Head of caudate nucleus (tissue), 42 donors: ENCODE measurements around the gene PFDN4.

Source experiments
- DNase-seq, 42 donors: peaks; one replicate each; pipeline versions ENCODE4 v3.0.0 to v3.0.0-alpha.2; 2020 to 2021; ENCODE audit warnings: mixed read lengths in 7 of 42
- intact Hi-C: fragments of 100-400 bp; cut with DNase I; formaldehyde crosslinking; loops from one replicate; pipeline ENCODE4 v1.15.0; 2022

The PFDN4 gene

DNA sequence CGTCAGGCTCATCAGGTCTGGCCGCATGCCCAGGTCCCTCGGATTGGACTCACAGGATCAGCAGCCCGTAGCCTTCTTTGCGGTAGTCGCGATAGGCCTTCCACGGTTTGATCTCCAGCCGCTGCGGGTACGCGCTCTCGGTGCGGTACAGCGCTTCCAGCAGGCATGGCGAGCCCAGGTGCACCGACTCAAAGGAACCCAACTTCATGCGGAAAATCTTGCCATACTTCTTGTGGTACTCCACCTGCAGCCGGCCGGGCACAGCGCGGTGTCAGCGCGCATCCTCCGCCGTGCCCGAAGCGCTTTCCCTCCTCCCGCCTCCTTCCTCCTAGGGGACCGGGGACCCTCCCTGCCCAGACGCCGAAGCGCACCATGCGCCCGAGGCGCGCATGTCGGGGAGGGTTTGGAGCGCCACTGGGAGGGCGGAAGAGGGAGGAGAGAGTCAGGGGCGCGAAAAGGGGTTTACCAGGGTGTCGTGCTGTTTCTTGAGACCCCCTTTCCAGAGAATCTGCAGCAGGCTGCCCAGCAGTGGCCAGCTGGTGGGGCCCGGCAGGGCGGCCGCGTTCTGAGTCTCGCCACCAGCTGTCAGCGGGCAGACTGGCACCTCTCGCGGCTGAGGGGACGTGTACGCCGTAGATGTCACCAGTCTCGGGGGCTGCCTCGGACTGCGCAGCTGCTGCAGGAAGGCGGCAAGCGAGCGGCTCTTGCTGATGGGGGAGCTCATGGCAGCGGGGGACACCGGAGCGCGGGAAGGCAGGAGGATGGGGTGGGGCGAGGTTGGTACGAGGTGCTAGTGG is 34.8 kb upstream of the PFDN4 start:
- intact Hi-C loops: no loop called here
- peak in 3 of 42 donors; percentile 8 to 36 (median 27) for DNase-seq

DNA sequence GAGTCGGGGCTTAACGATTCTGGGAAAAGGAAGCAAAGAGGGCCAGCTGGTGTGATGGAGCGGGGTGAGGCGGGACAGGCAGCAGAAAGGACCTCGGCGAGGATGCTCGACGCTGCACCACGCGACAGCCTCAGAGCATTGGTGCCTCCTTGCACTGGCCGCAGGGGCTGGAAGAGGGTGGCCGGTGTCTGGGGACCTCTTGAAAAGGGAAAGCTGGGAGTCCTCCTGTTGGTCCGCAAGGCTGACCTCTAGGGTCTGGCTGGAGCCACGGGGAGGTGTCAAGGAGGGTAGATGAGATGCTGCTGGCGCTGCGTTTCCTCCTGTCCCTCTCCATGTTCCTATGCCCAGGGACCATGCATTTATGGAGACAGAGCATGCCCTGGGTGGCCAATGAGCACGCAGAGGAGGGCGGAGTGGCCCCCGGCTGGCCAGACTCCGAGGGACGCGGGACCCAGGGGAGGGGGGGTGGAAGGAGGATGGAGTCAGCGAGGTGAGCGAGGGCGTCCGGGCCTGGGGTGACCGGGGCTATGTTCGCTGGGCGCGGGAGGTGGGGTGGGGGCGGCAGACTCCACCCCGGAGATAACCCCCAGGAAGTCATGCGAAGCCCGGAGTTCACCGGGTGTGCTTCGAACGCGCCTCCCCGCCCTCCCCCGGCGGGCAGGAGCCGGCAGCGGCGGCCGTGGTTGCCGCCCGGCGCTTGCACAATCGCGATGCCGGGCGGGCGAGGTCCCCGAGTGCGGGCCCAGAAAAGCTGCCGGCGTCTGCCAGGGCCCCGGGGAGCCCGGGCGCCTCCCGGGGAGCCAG is 34.0 kb upstream of the PFDN4 start, which contains the start of gene CYP24A1:
Gene CYP24A1, minus strand, starts transcription at position 334 of the 804 bp plus-strand sequence. CDS start 407 bp downstream, outside the sequence.
- DNase-seq: no peak
- intact Hi-C loops: no loop called here

DNA sequence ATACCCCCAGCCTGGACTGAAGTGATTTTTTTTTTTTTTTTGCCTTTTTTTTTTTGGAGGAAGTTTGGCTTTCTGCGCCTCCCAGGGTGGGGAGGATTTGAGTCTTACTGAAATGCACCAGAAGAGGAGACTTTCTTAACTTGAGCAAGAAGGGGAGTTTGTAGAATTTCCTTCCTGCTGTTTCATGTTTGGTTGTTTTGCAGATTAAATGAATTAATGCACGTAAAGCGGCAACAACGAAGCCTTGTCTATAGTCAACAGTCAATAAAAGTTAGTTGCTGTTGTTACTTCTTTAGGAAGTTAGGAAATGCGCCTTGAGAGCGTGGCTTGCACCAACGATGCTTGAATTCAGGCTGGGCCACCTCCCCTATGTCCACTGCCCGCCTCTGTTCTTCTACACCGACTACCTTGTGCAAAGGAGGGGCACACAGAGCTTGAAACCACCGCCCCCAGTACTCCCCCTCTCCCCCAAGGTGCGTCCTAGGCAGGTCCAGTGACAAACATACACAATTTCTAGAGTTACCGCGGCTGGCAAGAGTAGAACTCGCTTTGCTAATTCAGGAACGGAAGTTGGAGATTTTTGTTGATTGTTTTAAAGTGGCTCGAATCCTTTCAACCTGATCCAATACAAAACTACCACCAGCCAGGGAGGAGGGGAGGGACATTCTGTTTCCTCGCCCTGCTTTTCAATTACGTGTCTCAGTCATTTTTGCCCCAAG is 33.3 kb upstream of the PFDN4 start:
- DNase-seq: no peak
- intact Hi-C loops: no loop called here

DNA sequence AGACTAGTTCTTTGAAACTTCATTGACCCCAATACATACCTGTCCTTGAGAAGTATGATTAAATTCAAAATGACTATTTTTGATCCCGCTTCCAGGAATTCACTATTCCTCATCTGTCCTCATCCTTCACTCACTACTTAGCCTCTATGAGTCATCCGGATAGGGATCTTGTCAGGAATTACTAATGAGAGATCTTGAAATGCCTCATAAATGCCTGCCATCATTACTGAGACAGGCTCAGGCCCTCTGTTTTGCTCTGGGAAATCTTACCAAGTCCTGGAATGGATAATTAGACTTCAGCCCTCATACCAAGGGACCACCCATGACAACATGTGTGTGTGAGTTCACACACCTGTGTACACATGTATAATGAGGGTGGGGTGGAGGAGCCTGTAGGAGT is 31.3 kb upstream of the PFDN4 start:
- intact Hi-C loops: no loop called here
- no peak for DNase-seq

DNA sequence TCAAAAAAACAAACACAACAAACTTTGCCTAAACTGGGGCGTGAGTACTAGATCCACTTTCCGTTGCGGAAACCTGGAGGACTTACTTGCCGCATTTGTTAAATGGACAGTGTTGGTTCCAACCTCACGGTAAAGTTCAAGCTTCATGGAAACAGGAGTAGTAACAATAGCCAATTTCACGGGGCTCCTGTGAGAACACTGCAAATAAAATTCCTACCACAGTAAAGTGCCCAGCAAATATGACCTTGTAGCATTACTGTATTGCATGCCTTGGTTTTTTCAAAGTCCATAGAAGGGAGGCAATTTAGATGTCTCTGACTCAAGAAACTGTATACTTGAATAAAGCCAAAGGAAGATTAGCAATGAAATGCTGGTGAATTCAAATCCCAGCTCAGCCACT is 30.5 kb upstream of the PFDN4 start:
- DNase-seq: no peak
- intact Hi-C loops: no loop called here

DNA sequence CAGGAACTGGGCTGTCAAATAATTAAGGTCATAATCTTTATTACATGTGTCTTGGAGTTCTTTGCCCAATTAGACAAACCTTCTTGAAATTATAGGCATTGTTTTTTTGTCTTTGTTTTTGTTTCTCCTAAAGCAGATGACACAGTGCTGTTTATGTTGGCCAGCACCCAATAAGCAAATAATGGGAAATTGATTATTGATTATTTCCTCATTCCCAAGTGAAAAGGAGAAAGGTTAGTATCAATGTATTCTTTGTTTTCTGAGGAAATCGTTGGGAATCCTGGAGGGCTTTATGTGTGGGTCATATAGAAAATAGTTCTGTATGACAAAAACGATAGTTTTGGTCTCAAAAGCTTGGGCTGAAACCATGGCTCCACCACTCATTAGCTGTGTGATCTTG is 29.6 kb upstream of the PFDN4 start:
- intact Hi-C loops: no loop called here
- DNase-seq: no peak

- intact Hi-C loops: no loop called here
- DNase-seq: no peak
Observed at GRCh38 chr20:54179946-54180345, 27.9 kb upstream of the PFDN4 start.

- no peak for DNase-seq
- intact Hi-C loops: no loop called here
Observed at GRCh38 chr20:54180931-54181330, 27.0 kb upstream of the PFDN4 start.

- DNase-seq: no peak
Observed at GRCh38 chr20:54184071-54184470, 23.8 kb upstream of the PFDN4 start.

DNA sequence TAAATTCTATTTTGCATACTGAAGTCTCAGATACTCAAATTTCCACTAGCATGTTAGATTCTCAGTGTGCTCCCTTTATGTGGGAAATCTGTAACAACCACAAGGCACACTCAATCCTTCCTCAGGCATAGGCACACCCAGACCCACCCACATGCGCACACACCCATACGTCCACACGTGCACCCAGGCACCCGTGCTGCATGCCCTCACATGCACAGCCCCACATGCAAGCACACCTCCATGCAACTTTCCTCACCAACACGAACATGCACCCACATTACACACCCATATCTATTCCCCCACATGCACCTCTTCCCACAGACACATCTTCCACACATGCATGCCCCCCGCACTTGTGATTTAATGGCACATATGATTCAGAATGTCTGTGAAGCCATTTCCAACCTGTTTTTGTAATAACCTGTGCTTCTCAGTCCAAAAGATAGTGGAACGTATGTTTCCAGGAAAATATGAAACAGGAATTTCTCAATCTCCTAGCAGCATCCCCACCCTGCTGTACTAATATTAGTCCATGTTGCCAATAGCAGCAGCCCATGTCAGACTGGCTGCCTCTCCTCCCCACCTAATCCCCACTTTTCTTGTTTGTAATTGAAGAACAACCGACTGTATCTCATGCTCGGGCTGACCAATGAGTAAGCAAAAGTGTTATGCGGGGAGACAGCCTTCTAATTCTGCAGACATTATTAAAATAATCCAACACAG is 22.8 kb upstream of the PFDN4 start:
- intact Hi-C loops: no loop called here
- DNase-seq: peak in 5 of 42 donors; percentile 15 to 46 (median 39)

More at GRCh38 chr20:54184071-54184470, 23.8 kb upstream of the PFDN4 start:
- intact Hi-C loops: no loop called here

DNA sequence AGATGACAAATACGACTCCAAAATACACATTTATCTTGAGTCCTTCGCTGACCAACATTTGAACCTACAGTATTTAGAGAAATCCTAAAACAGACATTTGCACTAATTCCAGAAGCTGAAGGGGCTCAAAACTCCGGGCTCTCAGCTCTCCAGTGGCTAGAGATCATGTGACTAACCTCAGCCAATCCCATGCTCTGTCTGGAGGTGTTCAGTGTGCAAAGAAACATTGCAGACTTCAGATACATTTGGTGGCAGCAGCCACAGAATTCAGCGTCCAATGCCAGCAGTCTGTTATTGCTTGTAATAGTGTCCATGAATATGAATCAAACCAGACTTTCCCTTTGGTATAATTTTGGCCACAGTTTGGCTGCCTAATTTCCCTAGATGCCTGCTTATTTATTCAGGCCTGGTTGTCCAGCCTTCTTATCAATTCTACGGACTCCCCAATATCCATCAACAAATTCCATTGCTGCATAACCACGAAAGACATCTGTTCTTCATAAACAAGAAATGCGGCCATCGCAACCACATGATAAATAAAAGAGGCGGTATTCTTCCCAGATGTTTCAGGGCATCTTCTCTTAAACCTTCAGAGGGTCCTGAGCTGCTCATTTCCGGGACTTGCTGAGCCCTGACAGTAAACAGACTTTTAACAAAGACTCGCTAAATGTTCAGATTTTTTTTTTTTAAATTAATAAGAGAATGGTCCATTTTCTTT is 19.6 kb upstream of the PFDN4 start:
- intact Hi-C loops: no loop called here
- no peak for DNase-seq

DNA sequence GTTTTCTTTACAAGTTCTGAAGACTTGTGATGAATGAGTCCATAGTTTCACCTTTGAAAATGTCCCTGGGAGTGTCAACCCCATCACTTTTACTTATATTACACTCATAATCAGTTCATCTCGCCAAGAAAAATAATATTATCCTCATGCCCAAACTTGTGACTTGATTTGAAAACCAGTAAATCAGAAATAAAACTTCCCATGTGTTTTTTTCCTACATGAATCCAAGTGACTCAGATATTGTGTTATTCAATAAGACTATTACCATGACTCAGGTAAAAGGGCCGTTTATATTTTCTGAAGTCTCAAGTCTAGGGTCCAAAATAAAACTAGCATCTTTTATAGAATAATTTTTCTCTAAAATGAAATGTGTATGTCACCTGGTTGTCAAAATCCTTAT is 18.3 kb upstream of the PFDN4 start:
- intact Hi-C loops: loop anchor here (10.0 kb wide), 1 partner anchor 245 kb away; no protein-coding TSS in a partner anchor
- DNase-seq: no peak

DNA sequence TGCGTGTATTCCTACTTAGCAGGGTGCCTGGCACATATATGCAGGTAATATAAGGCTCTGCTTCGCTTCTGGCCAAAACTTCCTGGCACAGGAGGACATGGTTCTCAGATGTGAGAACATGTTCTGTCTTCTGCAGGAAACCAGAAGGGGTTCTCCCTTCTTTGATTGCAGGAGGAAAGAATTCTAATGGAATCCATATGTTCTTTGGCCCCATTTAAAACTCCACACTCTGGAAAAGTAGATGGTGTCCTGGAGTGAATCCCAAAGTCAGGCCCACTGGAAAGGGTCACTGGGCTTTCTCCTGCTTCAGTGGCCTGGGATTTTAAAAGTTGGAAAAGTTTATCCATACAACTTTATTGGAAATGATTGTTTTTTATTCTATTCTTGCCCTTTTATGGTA is 17.7 kb upstream of the PFDN4 start:
- DNase-seq: no peak

DNA sequence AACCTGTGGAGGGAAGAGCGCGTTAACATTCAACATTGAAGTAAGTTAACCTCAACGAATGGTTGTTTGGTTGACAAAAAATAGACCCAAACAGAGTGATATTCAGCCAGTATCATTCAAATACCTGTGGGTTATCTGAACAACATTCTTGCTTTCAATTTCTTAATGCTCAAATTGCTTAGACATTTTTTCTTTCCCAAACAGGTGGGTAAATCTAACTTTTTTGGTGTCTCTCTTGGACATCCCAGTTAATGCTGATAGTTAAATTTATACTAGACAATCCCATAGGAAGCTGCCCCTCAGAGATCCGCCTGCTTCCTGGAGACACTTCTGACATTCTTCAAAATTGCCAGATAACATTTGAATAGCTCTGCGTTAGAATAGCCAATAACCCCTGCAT is 14.1 kb upstream of the PFDN4 start:
- no peak for DNase-seq
- intact Hi-C loops: loop anchor here (10.0 kb wide), 1 partner anchor 249 kb away; no protein-coding TSS in a partner anchor

More for the DNA sequence above, 17.7 kb upstream of the PFDN4 start:
- intact Hi-C loops: loop anchor here (10.0 kb wide), 1 partner anchor 245 kb away; no protein-coding TSS in a partner anchor

DNA sequence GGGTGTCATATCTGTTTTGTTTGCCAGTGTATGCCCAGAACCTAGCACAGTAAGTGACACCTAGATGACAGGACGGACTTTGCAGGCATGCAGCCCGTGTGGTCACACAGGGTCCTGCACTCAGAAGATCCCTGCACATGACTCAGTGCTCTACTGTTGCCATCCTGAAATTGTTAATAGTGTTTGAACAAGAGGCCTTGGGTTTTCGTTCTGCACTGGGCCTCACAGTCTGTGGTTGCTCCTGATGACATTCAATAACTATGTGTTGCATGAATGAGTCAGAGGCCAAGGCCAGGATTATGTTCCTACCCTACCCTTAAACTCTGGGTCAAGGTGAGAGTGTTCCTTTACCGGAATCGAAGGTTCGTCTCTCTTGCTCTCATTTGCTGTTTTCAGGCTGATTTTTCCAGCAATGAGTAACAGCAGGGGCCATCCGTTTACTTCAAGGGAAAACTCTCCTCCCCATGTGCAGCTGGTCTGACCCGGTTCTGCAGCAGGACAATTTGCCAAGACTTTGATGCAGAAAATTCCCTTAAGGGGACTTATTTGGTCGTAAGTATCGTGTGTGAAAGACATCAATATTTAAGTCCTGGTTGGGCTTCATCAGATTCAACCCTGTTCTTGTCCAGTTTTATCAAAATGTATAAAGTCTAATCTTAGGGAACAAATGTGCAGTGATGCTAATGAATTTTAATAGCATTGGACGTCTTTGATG is 13.0 kb upstream of the PFDN4 start:
- no peak for DNase-seq
- intact Hi-C loops: loop anchor here (5.0 to 10.0 kb wide), 2 partner anchors 250 to 618 kb away; no protein-coding TSS in a partner anchor

DNA sequence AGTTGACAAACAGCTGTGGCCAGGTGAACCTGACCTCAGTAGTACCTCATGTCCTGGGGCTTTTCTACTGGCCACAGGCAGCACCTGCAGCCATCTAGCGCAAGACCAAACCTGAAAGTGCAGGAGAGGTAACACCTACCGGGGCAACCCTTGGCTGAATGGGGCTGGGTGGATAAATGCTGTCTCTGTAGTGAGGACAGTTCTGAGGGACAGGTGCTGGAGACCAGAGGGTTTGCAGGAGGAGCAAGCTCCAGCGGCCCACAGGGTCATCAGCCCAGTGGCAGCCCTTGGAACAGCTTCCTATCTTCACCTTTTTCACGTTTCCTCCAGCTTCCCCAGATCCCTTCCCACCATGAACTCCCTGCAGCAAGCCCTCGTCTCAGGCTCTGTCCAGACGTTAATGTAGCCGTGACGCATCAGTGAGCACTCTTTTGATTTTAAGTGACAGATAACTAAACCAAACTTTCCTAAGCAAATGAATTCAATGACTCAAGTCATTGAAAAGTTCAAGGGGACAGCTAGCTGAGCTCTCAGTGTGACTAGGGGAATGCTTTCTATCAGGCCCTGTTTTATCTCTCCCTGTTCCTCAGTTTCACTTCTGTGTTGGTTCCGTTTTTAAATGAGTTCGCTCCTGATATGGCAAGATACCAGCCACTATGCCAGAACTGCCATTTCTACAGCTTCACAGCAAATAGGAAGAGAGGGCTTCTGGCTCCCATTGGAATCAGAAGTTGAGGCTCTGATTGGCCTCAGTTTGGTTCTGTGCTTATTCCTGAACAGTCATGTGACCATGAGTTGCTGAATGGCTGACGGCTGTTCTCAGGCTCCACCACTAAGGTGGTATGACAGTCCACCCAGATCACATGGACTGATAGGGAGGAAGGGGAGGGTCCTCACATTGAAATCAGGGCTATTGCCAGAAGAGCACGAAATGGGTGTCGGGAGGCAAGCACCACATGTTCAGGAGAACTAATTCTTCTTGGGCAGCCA is 12.1 kb upstream of the PFDN4 start:
- intact Hi-C loops: loop anchor here (5.0 to 10.0 kb wide), 2 partner anchors 251 to 618 kb away; no protein-coding TSS in a partner anchor

More for the DNA sequence above, 12.1 kb upstream of the PFDN4 start:
- DNase-seq: no peak
